HEK293T (cell line): ENCODE results near the gene LMF1.
"Not testable (repeated sequence)": the region's sequence is repeated elsewhere in the genome, so short reads cannot be mapped to it uniquely, and the experiment has no call there.

Source experiments
- CTCF ChIA-PET: fragments of 350-600 bp; formaldehyde crosslinking; extraction: SDS; loops from one replicate; lab custom pipeline; 2021; ENCODE audit warnings: antibody characterized with exemption, inconsistent platforms; lab: Yijun Ruan, JAX
- POLR2A ChIA-PET: fragments of 350-600 bp; formaldehyde crosslinking; extraction: SDS; loops from one replicate; lab custom pipeline; 2020; ENCODE audit warnings: antibody characterized with exemption, inconsistent platforms; lab: Yijun Ruan, JAX
- DNase-seq: peaks from one replicate; pipeline ENCODE4 v3.0.0; 2012; ENCODE audit warnings: mixed read lengths; ENCODE audit errors: extremely low spot score
- ARNT ChIP-seq: fragments of 450-650 bp; IDR thresholded peaks from 2 replicates; pipeline ENCODE4 v1.6.1; 2017; ENCODE audit warnings: mild to moderate bottlenecking
- BHLHE40 ChIP-seq: fragments of 450-650 bp; IDR thresholded peaks from 2 replicates; pipeline ENCODE4 v1.6.1; 2016; ENCODE audit warnings: mild to moderate bottlenecking, moderate library complexity, borderline replicate concordance
- CTBP1 ChIP-seq: fragments of 450-650 bp; IDR thresholded peaks from 2 replicates; pipeline ENCODE4 v1.6.1; 2016; ENCODE audit warnings: borderline replicate concordance
- ELF4 ChIP-seq: fragments of 450-650 bp; IDR thresholded peaks from 2 replicates; pipeline ENCODE4 v1.6.1; 2017; ENCODE audit warnings: antibody characterized with exemption
- FOXA1 ChIP-seq: fragments of 450-650 bp; IDR thresholded peaks from 2 replicates; pipeline ENCODE4 v1.6.1; 2016; ENCODE audit warnings: mild to moderate bottlenecking
- FOXK2 ChIP-seq: fragments of 450-650 bp; IDR thresholded peaks from 2 replicates; pipeline ENCODE4 v1.6.1; 2016; ENCODE audit warnings: mild to moderate bottlenecking
- FOXM1 ChIP-seq: fragments of 450-650 bp; IDR thresholded peaks from 2 replicates; pipeline ENCODE4 v1.6.1; 2017; ENCODE audit warnings: mild to moderate bottlenecking, borderline replicate concordance
- HDGF ChIP-seq: fragments of 450-650 bp; IDR thresholded peaks from 2 replicates; pipeline ENCODE4 v1.6.1; 2017; ENCODE audit warnings: antibody characterized with exemption, borderline replicate concordance
- L3MBTL2 ChIP-seq: fragments of 450-650 bp; conservative IDR thresholded peaks from 2 replicates; pipeline ENCODE4 v1.6.1; 2016; ENCODE audit warnings: mild to moderate bottlenecking
- LEF1 ChIP-seq: fragments of 450-650 bp; IDR thresholded peaks from 2 replicates; pipeline ENCODE4 v1.6.1; 2017; ENCODE audit warnings: mild to moderate bottlenecking, borderline replicate concordance
- NFRKB ChIP-seq: fragments of 450-650 bp; IDR thresholded peaks from 2 replicates; pipeline ENCODE4 v1.6.1; 2016; ENCODE audit warnings: mild to moderate bottlenecking, moderate library complexity
- PKNOX1 ChIP-seq: fragments of 450-650 bp; IDR thresholded peaks from 2 replicates; pipeline ENCODE4 v1.6.1; 2016
- SP1 ChIP-seq: fragments of 450-650 bp; IDR thresholded peaks from 2 replicates; pipeline ENCODE4 v1.6.1; 2017
- SUZ12 ChIP-seq: fragments of 450-650 bp; IDR thresholded peaks from 2 replicates; pipeline ENCODE4 v1.6.1; 2016; ENCODE audit warnings: mild to moderate bottlenecking
- TARDBP ChIP-seq: fragments of 450-650 bp; IDR thresholded peaks from 2 replicates; pipeline ENCODE4 v1.6.1; 2016
- ZNF384 ChIP-seq: fragments of 450-650 bp; IDR thresholded peaks from 2 replicates; pipeline ENCODE4 v1.6.1; 2016

The LMF1 gene

GRCh38 chr16:822909-823297 is 147.9 kb downstream of the LMF1 start:
- CTCF ChIA-PET, result no interaction called here

GRCh38 chr16:822174-822908 is 148.4 kb downstream of the LMF1 start:
- CTCF ChIA-PET, result no interaction called here
- TF ChIP-seq ARNT (no peak), SUZ12 (no peak), L3MBTL2 (no peak), HDGF (no peak), FOXA1 (no peak), PKNOX1 (no peak), NFRKB (no peak), SP1 (no peak), CTBP1 (no peak), FOXK2 (no peak)
- POLR2A ChIA-PET, result no interaction called here
- no peak for DNase-seq

More at GRCh38 chr16:822909-823297, 147.9 kb downstream of the LMF1 start:
- no peak for DNase-seq
- TF ChIP-seq HDGF, result no peak
- TF ChIP-seq L3MBTL2, result no peak
- no peak for TF ChIP-seq NFRKB
- no peak for TF ChIP-seq BHLHE40
- no peak for TF ChIP-seq LEF1
- no peak for TF ChIP-seq FOXM1
- no peak for TF ChIP-seq FOXA1
- no peak for TF ChIP-seq ELF4
- TF ChIP-seq ZNF384, result no peak
- no peak for TF ChIP-seq CTBP1
- no peak for TF ChIP-seq PKNOX1
- TF ChIP-seq SP1, result no peak
- TF ChIP-seq SUZ12, result no peak
- POLR2A ChIA-PET, result no interaction called here

GRCh38 chr16:821751-822150 is 149.0 kb downstream of the LMF1 start:
- ChIA-PET POLR2A (no interaction called here), CTCF (no interaction called here)
- DNase-seq, result no peak
- TF ChIP-seq FOXM1, result no peak
- no peak for TF ChIP-seq BHLHE40

GRCh38 chr16:820748-821147 is 150.0 kb downstream of the LMF1 start:
- DNase-seq, result no peak
- ChIA-PET POLR2A (no interaction called here), CTCF (no interaction called here)
- TF ChIP-seq ARNT (no peak), L3MBTL2 (no peak), BHLHE40 (no peak), ELF4 (no peak), SP1 (no peak), LEF1 (no peak), TARDBP (no peak), FOXK2 (no peak), FOXM1 (no peak), HDGF (no peak), FOXA1 (no peak), PKNOX1 (no peak), ZNF384 (no peak), SUZ12 (no peak)

GRCh38 chr16:820044-820408 is 150.8 kb downstream of the LMF1 start:
- DNase-seq, CTCF ChIA-PET, POLR2A ChIA-PET: not testable (repeated sequence)

- POLR2A ChIA-PET, result no interaction called here
- no peak for DNase-seq
- TF ChIP-seq CTBP1 (no peak), HDGF (no peak), SUZ12 (no peak), ZNF384 (no peak), FOXK2 (no peak), ELF4 (no peak), ARNT (no peak), LEF1 (no peak)
- CTCF ChIA-PET, result no interaction called here
Measured at GRCh38 chr16:819336-820043, 151.3 kb downstream of the LMF1 start.

GRCh38 chr16:818592-818991 is 152.2 kb downstream of the LMF1 start:
- TF ChIP-seq L3MBTL2, result no peak
- no peak for TF ChIP-seq CTBP1
- TF ChIP-seq NFRKB, result no peak
- TF ChIP-seq ARNT, result no peak
- TF ChIP-seq TARDBP, result no peak
- TF ChIP-seq SP1, result no peak
- no peak for TF ChIP-seq HDGF
- TF ChIP-seq FOXK2, result no peak
- no peak for TF ChIP-seq ELF4
- CTCF ChIA-PET, result no interaction called here
- POLR2A ChIA-PET, result no interaction called here
- no peak for DNase-seq
